Endothelial cell of umbilical vein (primary cell): Measurements from ENCODE around the gene EID3. TPM values are rescaled to one million over a fixed set of nuclear protein-coding genes. Genes with fewer than 3 reads are reported as not detected.

Experiments used
- BruUV-seq: library from RNA; stranded (reverse); fragments of 400-500 nt; replicated peaks from 2 replicates; lab custom pipeline; 2021; lab: Mats Ljungman, UMichigan
- CTCF ChIA-PET: fragments of 300-600, 350-600 bp; sonication (Branson Sonifier 250); formaldehyde crosslinking; loops from one replicate; lab custom pipeline; 2021; ENCODE audit warnings: antibody characterized with exemption, inconsistent platforms; lab: Charles Lee
- POLR2A ChIA-PET: fragments of 300-600, 350-600 bp; sonication (Branson Sonifier 250); formaldehyde crosslinking; loops from one replicate; lab custom pipeline; 2021; ENCODE audit warnings: antibody characterized with exemption, inconsistent platforms; lab: Charles Lee
- DNase-seq: peaks from one replicate; pipeline ENCODE4 v3.0.0-alpha.2; 2011; ENCODE audit warnings: low read depth, low spot score
- FAIRE-seq: peaks from 2 replicates; lab custom pipeline; 2011; peaks lifted over from hg19 to GRCh38; lab: Jason Lieb, UNC
- H2AFZ ChIP-seq: 2 replicates; pipeline ENCODE4 v1.6.0; 2012; ENCODE audit warnings: low read depth, low read length, control low read depth, inconsistent platforms
- H3K27ac ChIP-seq: 2 replicates; pipeline ENCODE4 v1.5.1; 2011; ENCODE audit warnings: low read depth, mild to moderate bottlenecking, control low read depth, low read length, moderate library complexity; ENCODE audit not compliant: insufficient read depth
- H3K27me3 ChIP-seq, 2 experiments: 2 replicates each; pipeline versions ENCODE4 v1.6.0 to v1.6.1; 2011; ENCODE audit warnings: low read length in 2 of 2, mixed read lengths in 1 of 2; ENCODE audit not compliant: control insufficient read depth in 2 of 2, insufficient read depth in 2 of 2
- H3K36me3 ChIP-seq, 2 experiments: 2 replicates in 1 of 2; 3 replicates in 1 of 2; pipeline ENCODE4 v1.5.1; 2011; ENCODE audit warnings: low read length in 2 of 2, mild to moderate bottlenecking in 1 of 2, moderate library complexity in 1 of 2; ENCODE audit not compliant: control insufficient read depth in 2 of 2, insufficient read depth in 2 of 2; ENCODE audit errors: extremely low read depth in 1 of 2
- H3K4me1 ChIP-seq: 3 replicates; pipeline ENCODE4 v1.5.1; 2011; ENCODE audit warnings: mild to moderate bottlenecking, low read length; ENCODE audit not compliant: control insufficient read depth, insufficient read depth; ENCODE audit errors: extremely low read depth
- H3K4me2 ChIP-seq: 2 replicates; pipeline ENCODE4 v1.6.1; 2011; ENCODE audit warnings: low read length, control low read depth, mixed read lengths; ENCODE audit not compliant: insufficient read depth
- H3K4me3 ChIP-seq, 3 experiments: fragments of 200-600 bp in 1 of 3; sonication (generic), shearing (Covaris generic) in 1 of 3; replicated peaks in 1 of 3; 2 replicates each; pipeline ENCODE4 v1.5.1; 2011 to 2016; ENCODE audit warnings: control low read depth in 3 of 3, low read length in 3 of 3, mild to moderate bottlenecking in 2 of 3, inconsistent platforms in 1 of 3, low read depth in 1 of 3, moderate library complexity in 1 of 3; ENCODE audit not compliant: insufficient read depth in 1 of 3
- H3K79me2 ChIP-seq: 2 replicates; pipeline ENCODE4 v1.6.0; 2012; ENCODE audit warnings: low read length, inconsistent platforms; ENCODE audit not compliant: control insufficient read depth, insufficient read depth
- H3K9ac ChIP-seq: replicated peaks from 2 replicates; pipeline ENCODE3; 2011; ENCODE audit warnings: low read length, control low read depth; ENCODE audit not compliant: insufficient read depth; ENCODE audit errors: extremely low read depth
- H3K9me1 ChIP-seq: replicated peaks from 3 replicates; pipeline ENCODE4 v1.6.0; 2011; ENCODE audit warnings: mild to moderate bottlenecking, low read length; ENCODE audit not compliant: control insufficient read depth, insufficient read depth; ENCODE audit errors: extremely low read depth
- H3K9me3 ChIP-seq: replicated peaks from 2 replicates; pipeline ENCODE4 v1.5.1; 2012; ENCODE audit warnings: low read length, inconsistent platforms; ENCODE audit not compliant: control insufficient read depth, insufficient read depth
- H4K20me1 ChIP-seq: replicated peaks from 2 replicates; pipeline ENCODE3; 2011; ENCODE audit warnings: mild to moderate bottlenecking, low read length; ENCODE audit not compliant: control insufficient read depth, insufficient read depth; ENCODE audit errors: extremely low read depth
- CTCF ChIP-seq, 2 donors: IDR thresholded peaks; 1 replicate in 1 of 2; 2 replicates in 1 of 2; pipeline ENCODE4 v1.5.1; 2011; ENCODE audit warnings: low read length in 2 of 2, mild to moderate bottlenecking in 2 of 2, moderate library complexity in 2 of 2, control low read depth in 1 of 2, inconsistent platforms in 1 of 2, low read depth in 1 of 2; ENCODE audit not compliant: insufficient read depth in 1 of 2; ENCODE audit errors: extremely low read depth in 1 of 2
- EZH2 ChIP-seq: IDR thresholded peaks from 2 replicates; pipeline ENCODE4 v1.6.1; 2012; ENCODE audit warnings: borderline replicate concordance, low read depth, mild to moderate bottlenecking, moderate library complexity, low read length, inconsistent platforms; ENCODE audit not compliant: severe bottlenecking
- FOS ChIP-seq: IDR thresholded peaks from 2 replicates; pipeline ENCODE4 v1.6.1; 2011; ENCODE audit warnings: mild to moderate bottlenecking, low read length, moderate library complexity, borderline replicate concordance; ENCODE audit not compliant: insufficient read depth
- GATA2 ChIP-seq: IDR thresholded peaks from 2 replicates; pipeline ENCODE4 v1.7.0; 2011; ENCODE audit warnings: low read depth, mild to moderate bottlenecking, moderate library complexity, mixed read lengths, low read length; ENCODE audit not compliant: insufficient read length, insufficient read depth
- JUN ChIP-seq: IDR thresholded peaks from 2 replicates; pipeline ENCODE4 v1.6.1; 2011; ENCODE audit warnings: borderline replicate concordance, low read depth; ENCODE audit not compliant: insufficient read length, insufficient read depth
- MAX ChIP-seq: IDR thresholded peaks from 2 replicates; pipeline ENCODE4 v1.6.1; 2011; ENCODE audit not compliant: insufficient read depth, insufficient read length
- MYC ChIP-seq: IDR thresholded peaks from one replicate; pipeline ENCODE4 v1.6.1; 2011; ENCODE audit warnings: mild to moderate bottlenecking, low read depth, low read length
- POLR2A ChIP-seq: IDR thresholded peaks from 2 replicates; pipeline ENCODE4 v1.6.1; 2012; ENCODE audit warnings: low read depth, mild to moderate bottlenecking, control low read depth, low read length
- POLR2AphosphoS5 ChIP-seq: IDR thresholded peaks from 2 replicates; pipeline ENCODE4 v1.6.1; 2012; ENCODE audit warnings: low read depth, mild to moderate bottlenecking, control low read depth, low read length, moderate library complexity; ENCODE audit not compliant: insufficient read depth
- dilution Hi-C: fragments of 300-500 bp; cut with MboI; formaldehyde crosslinking; loops from one replicate; pipeline ENCODE4 v1.15.0; 2019; ENCODE audit warnings: low sequenced_read_pairs; ENCODE audit not compliant: extremely low pct_ligation_motif_present
- intact Hi-C: fragments of 100-400 bp; cut with micrococcal nuclease; formaldehyde crosslinking; loops from one replicate; pipeline ENCODE4 v1.10.0; 2022
- polyA plus RNA-seq, 4 experiments: library from polyadenylated mRNA; depleted of rRNA in 3 of 4; stranded (reverse) in 3 of 4; unstranded in 1 of 4; fragments of >200 nt; gene quantifications; 2 replicates each; pipeline versions ENCODE4 v1.2.1 to v1.2.3, GENCODE V29; 2011 to 2012; ENCODE audit warnings: missing spikeins in 1 of 4
- total RNA-seq: library from RNA; stranded (reverse); gene quantifications from 2 replicates; pipeline ENCODE4 v1.2.3, GENCODE V29; 2021

The EID3 gene
- total and polyA plus RNA-seq, 2 donors (not counting 3 experiments of a cell fraction or from before 2014, with no cell fraction given): 1.5 to 14.5 TPM

DNA sequence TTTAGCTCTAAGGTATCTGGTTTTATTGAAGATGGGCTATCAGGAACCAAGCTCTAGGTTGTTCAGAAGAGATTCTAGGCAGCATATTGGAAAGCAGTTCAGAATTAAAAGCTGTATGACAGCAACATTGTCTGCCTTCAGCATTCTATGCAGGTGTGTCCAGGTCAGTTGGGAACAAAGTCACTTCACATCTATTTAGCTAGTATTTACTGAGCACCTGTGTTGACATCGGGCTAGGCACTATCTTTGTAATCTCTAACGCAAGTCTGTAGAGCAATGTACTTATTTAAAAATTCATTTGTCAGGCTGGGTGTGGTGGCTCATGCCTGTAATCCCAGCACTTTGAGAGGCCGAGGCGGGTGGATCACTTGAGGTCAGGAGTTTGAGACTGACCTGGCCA is 6.8 kb upstream of the EID3 start:
- no peak for DNase-seq
- ChIA-PET CTCF (interaction anchor here (1.3 kb wide), 1 partner anchor 81 kb away, joined by 3 read pairs; the partner anchor contains the start of gene TXNRD1), POLR2A (interaction anchor here (0.5 to 15.5 kb wide), 3 partner anchors 10 to 78 kb away, joined by 3 to 222 read pairs (median 21); partner anchors contain the start of gene TXNRD1)
- no TSS peak for BruUV-seq
- H3K9ac ChIP-seq: no peak overlapping the region
- H4K20me1 ChIP-seq: peaks cover 24% of the 10 kb centered on the region
- no peaks in the 10 kb centered on the region for H3K9me1 ChIP-seq
- H3K79me2 ChIP-seq: peaks cover 97% of the 10 kb centered on the region
- no peak for FAIRE-seq
- H3K4me1 ChIP-seq: peaks cover 73% of the 10 kb centered on the region
- no peaks in the 10 kb centered on the region for H3K27me3 ChIP-seq
- H2AFZ ChIP-seq: no peak overlapping the region
- no peak overlapping the region for H3K4me2 ChIP-seq
- intact Hi-C loops: no loop called here
- H3K4me3 ChIP-seq: no peak overlapping the region
- H3K36me3 ChIP-seq: peaks cover 12 to 53% of the 10 kb centered on the region in 2 experiments
- no peak for TF ChIP-seq GATA2
- no peak for TF ChIP-seq JUN
- no peak for TF ChIP-seq CTCF (IDR thresholded peaks at IDR 0.05; ENCODE audit: extremely low read depth in 1 of 2, insufficient read depth in 1 of 2, low read depth in 1 of 2, low read length in 2 of 2)
- no peak for TF ChIP-seq FOS
- no peak for TF ChIP-seq POLR2AphosphoS5
- TF ChIP-seq MAX: no peak
- TF ChIP-seq MYC: no peak
- no peak for TF ChIP-seq EZH2
- no peak for TF ChIP-seq POLR2A
- no peak overlapping the region for H3K27ac ChIP-seq
- no peaks in the 10 kb centered on the region for H3K9me3 ChIP-seq
- dilution Hi-C loops: no loop called here
